ENCODE measurements around the gene WNT5B.
"Not testable (repeated sequence)": the region's sequence is repeated elsewhere in the genome, so short reads cannot be mapped to it uniquely, and the experiment has no call there.

WNT5B gene

DNA sequence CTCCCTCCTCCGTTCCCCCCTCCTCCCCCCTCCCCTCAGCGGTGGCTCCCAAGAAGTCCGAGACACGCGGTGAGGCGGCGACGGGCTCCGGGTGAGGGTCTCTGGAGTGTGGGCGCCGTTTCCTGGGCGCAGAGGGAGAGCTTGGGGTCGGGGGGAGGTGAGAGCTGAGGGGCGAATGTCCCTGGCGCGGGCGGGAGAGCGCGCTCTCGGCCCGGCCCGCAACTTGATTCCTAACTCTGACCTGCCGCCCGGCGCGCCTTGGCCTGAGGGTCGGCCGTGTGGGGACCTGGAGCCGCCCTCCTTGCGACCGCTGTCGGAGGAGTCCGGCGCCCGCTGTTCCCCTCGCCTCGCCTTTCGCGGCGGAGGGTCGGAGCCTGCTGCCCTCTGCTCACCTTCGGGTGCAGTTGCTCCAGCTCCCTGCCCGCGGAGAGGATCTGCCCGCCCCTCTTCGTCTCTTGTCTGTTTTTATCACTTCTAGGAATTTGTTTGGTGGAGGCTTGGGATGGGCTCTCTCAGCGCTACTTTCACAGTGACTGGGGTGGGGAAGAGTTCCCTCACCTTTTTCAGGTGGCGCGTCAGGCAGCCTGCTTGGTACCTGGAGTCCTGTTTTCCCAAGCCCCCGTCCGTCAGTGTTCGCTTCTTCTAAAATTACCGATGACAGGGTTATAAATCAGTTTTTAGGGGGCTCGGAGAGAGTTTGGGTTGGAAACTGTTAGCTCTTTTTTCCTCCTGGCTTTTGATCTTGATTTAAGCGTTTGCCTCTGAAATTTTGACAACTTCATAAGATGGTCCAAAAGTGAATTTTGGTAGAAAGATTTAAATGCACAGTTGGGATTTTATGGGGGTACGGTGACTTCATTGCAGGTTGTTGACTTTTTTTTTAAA lies 62.3 kb downstream of the WNT5B start:
- peak; percentile 53 for DNase-seq (ENCODE audit: low spot score)

GRCh38 chr12:1692226-1692625 lies 63.2 kb downstream of the WNT5B start:
- DNase-seq (ENCODE audit: low spot score) = no peak

DNA sequence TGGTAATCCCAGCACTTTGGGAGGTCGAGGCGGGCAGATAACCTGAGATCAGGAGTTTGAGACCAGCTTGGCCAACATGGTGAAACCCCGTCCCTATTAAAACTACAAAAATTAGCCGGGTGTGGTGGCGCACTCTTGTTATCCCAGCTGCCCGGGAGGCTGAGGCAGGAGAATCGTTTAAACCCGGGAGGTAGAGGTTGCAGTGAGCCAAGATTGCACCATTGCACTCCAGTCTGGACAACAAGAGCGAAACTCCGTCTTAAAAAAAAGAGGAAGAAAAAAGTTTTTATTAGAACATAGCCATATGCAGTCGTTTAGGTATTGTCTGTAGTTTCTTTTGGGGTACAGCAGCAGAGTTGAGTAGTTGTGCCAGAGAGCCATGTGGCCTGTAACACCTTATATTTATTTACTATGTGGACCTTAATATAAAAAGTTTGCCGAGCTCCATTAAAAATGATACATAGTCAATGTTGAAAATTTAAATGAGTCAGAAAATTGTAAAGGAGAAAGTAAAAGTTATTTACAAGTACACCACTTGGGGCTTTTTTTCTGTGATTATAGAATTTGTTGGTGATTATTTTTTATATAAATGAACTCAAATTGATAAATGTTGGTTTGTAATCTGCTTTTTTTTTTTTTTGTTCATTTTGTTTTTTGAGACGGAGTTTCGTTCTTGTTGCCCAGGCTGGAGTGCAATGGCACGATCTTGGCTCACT lies 64.0 kb downstream of the WNT5B start:
- no peak for DNase-seq (ENCODE audit: low spot score)

- DNase-seq (ENCODE audit: low spot score) = not testable (repeated sequence)
These were observed 66.1 kb downstream of the WNT5B start for GRCh38 chr12:1695097-1695496.

DNA sequence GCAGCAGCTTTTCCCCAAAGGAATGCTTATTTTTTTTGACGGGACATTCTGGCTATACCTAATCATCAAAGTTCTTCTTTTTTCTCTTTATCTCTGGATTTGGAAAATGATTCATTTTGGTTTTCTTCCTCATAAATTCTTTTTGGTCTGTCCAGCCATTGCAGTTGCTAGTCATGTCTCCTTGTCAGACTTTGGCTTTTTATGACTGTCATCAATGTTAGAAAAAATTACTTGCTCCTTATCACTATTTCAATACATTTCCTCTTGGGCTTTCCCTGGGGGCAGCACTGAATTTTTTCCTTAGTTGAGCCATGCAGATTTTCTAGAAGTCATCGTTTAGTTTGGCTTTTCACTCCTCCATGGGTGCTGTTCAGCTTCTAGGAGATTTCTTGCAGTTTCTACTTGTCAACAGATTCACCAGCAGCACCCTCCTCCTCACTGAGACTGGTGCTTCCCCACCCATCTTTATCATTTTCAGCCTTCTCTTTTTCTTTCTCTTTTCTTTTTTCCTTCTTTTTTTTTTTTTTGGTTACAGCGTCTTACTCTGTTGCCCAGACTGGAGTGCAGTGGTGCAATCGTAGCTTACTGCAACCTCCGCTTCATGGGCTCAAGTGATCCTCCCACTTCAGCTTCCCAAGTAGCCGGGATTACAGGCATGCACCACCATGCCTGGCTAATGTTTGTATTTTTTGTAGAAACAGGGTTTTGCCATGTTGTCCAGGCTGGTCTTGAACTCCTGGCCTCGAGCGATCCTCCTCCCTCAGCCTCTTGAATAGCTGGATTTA lies 67.0 kb downstream of the WNT5B start:
- DNase-seq (ENCODE audit: low spot score) = no peak

- DNase-seq (ENCODE audit: low spot score) = no peak
These were observed 67.8 kb downstream of the WNT5B start for GRCh38 chr12:1696800-1697199.
